ENCODE data around the gene RAD54L.
"Not testable (repeated sequence)": the region's sequence is repeated elsewhere in the genome, so short reads cannot be mapped to it uniquely, and the experiment has no call there.

Gene RAD54L

DNA sequence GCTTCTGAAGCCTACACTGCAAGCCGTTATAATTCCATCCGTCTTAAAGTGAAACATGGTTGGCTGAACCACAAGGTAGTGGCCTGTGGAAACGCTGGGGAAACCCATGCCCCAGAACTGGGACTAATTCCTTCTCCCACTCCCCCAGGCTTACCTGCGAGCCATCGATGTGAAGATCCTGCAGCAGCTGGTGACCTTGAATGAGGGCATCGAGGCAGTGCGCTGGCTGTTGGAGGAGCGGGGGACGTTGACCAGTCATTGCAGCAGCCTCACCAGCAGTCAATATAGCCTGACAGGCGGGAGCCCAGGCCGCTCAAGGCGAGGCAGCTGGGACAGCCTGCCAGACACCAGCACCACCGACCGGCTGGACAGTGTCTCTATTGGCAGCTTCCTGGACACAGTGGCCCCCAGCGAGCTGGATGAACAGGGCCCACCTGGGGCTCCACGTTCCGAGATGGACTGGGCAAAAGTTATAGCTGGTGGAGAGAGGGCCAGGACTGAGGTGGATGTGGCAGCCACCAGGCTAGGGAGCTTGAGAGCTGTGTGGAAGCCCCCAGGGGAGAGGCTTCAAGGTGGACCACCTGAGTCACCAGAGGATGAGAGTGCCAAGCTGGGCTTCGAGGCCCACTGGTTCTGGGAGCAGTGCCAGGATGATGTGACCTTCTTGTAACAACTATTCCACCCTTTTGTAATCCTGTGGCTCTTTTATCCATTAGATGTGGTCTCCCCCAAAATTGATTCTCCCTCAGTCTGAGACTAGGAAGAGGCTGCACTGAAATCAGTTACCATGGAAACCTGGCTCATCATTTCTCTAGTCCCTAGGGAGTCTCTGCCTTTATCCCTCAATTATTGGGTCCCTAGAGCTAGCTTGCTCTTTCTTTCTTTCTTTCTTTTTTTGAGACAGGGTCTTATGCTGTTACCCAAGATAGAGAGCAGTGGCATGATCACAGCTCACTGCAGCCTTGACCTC, 27.7 kb upstream of the RAD54L start:
- TF ChIP-seq, protein P1, sequence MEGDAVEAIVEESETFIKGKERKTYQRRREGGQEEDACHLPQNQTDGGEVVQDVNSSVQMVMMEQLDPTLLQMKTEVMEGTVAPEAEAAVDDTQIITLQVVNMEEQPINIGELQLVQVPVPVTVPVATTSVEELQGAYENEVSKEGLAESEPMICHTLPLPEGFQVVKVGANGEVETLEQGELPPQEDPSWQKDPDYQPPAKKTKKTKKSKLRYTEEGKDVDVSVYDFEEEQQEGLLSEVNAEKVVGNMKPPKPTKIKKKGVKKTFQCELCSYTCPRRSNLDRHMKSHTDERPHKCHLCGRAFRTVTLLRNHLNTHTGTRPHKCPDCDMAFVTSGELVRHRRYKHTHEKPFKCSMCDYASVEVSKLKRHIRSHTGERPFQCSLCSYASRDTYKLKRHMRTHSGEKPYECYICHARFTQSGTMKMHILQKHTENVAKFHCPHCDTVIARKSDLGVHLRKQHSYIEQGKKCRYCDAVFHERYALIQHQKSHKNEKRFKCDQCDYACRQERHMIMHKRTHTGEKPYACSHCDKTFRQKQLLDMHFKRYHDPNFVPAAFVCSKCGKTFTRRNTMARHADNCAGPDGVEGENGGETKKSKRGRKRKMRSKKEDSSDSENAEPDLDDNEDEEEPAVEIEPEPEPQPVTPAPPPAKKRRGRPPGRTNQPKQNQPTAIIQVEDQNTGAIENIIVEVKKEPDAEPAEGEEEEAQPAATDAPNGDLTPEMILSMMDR (IDR thresholded peaks at IDR 0.05; ENCODE audit: low read depth, low read length) = no peak
- no peak for DNase-seq (ENCODE audit: low read depth, low spot score)
- in situ Hi-C loops (cut with HindIII; ENCODE audit: low sequenced_read_pairs) = no loop called here
- no peak overlapping the region for H3K4me3 ChIP-seq (ENCODE audit: low read depth, low read length)

DNA sequence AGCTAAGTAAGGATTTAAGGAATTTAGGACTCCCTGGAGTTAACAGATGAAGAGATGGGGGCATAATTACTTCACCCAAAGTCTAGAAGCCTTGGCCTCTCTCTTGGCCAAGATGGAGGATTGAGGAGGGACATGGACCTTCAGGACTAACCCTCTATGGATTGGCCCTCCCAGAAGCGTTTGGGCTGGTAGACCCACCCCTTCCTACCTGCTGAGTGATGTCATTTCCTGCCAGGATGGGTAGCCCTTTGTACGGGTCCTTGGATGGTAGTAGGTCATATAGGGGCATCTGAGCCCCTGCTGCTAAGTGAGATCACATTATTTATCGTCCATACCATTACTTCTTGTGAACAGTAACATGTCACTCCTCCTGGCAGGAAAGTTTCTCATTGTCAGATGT, 26.8 kb upstream of the RAD54L start:
- DNase-seq (ENCODE audit: low read depth, low spot score) = no peak
- TF ChIP-seq, protein P1 (IDR thresholded peaks at IDR 0.05; ENCODE audit: low read depth, low read length) = no peak
- in situ Hi-C loops (cut with HindIII; ENCODE audit: low sequenced_read_pairs) = no loop called here
- no peak overlapping the region for H3K4me3 ChIP-seq (ENCODE audit: low read depth, low read length)

DNA sequence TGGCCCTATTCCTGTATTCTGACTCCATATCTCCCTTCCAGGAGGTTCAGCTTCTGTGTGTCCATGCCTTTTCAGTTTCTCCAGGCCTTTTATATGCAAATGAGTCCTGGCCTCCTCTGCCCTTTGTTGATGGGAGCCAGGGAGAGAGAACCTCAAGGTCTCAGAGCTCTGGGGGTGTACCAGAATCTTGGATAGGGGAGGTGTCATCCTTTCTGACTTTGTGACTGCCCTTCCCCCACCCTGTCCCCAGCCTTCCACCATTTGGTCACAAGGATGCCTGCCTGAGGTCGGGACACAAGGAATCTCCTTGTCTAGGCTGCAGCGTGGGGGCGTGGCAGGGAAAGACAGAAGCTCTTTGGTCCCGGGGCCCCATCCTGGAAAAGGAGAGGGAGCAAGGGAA, 25.8 kb upstream of the RAD54L start:
- in situ Hi-C loops (cut with HindIII; ENCODE audit: low sequenced_read_pairs) = no loop called here
- DNase-seq (ENCODE audit: low read depth, low spot score) = no peak
- no peak overlapping the region for H3K4me3 ChIP-seq (ENCODE audit: low read depth, low read length)
- TF ChIP-seq, protein P1 (IDR thresholded peaks at IDR 0.05; ENCODE audit: low read depth, low read length) = no peak

DNA sequence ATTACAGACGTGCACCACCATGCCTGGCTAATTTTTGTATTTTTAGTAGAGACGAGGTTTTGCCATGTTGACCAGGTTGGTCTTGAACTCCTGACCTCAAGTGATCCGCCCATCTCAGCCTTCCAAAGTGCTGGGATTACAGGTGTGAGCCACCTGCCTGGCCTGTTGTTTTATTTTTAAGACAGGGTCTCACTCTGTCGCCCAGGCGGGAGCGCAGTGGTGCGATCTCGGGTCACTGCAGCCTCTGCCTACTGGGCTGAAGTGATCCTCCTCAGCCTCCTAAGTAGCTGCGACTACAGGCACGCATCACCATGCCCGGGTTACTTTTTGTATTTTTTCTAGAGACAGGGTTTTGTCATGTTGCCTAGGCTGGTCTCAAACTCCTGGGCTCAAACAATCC, 24.5 kb upstream of the RAD54L start:
- H3K4me3 ChIP-seq (ENCODE audit: low read depth, low read length); in situ Hi-C loops (cut with HindIII; ENCODE audit: low sequenced_read_pairs); DNase-seq (ENCODE audit: low read depth, low spot score): not testable (repeated sequence)

DNA sequence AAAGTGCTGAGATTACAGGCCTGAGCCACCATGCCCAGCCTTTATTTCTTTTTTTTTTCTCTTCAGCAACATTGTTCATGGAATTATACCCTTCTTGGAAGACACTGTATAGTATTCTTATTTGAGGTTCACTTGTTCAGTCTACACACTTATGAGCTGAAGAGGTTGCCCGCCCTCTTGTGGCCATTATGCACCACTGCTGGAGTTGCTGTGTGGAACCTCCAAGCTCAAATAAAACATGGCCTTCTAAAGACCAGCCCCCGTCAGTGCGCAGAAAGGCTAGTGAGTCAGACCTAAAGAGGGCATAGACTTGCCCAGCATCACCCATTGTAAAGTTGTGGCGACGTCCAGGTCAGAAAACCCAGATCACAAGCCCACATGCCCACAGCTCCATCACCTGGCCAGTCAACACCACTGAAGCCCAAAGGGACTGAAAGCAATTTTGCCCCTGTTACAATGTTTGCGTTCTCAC, 24.1 kb upstream of the RAD54L start:
- H3K4me3 ChIP-seq (ENCODE audit: low read depth, low read length) = no peak overlapping the region
- TF ChIP-seq, protein P1 (IDR thresholded peaks at IDR 0.05; ENCODE audit: low read depth, low read length) = peak; percentile 93
- in situ Hi-C loops (cut with HindIII; ENCODE audit: low sequenced_read_pairs) = no loop called here
- DNase-seq (ENCODE audit: low read depth, low spot score) = peak; percentile 91

DNA sequence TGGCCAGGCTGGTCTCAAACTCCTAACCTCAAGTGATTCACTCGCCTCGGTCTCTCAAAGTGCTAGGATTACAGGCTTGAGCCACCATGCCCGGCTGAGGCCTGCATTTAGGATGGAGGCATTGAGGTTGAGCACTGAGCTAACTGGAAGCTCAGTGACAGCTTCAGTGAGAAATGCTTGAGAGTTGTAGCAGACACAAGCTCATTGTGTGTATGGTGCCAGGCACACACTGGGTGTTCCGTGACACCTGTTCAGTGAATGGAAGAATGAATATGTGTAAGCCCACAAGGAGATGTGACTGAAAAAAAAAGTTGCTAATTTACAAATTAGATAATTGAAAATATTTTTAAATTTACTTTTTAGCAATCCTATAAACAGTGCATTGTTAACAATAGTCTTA, 22.6 kb upstream of the RAD54L start:
- TF ChIP-seq, protein P1 (IDR thresholded peaks at IDR 0.05; ENCODE audit: low read depth, low read length) = no peak
- no peak overlapping the region for H3K4me3 ChIP-seq (ENCODE audit: low read depth, low read length)
- in situ Hi-C loops (cut with HindIII; ENCODE audit: low sequenced_read_pairs) = no loop called here
- DNase-seq (ENCODE audit: low read depth, low spot score) = no peak

DNA sequence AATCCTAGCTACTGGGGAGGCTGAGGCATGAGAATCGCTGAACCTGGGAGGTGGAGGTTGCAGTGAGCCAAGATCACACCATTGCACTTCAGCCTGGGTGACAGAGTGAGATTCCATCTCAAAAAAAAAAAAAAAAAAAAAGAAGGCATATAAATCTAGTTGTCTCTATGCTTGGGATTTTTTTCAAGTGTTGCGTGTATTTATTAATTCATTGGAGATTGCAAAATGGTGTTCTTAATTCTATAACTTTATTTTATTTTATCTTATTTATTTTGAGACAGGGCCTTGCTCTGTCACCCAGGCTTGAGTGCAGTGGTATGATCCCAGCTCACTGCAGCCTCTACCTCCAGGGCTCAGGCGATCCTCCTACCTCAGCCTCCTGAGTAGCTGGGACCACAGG, 16.3 kb upstream of the RAD54L start:
- H3K4me3 ChIP-seq (ENCODE audit: low read depth, low read length); in situ Hi-C loops (cut with HindIII; ENCODE audit: low sequenced_read_pairs); DNase-seq (ENCODE audit: low read depth, low spot score): not testable (repeated sequence)
